Heart right ventricle (tissue), 16 donors: ENCODE measurements around the gene MYL1. TPM values are rescaled to one million over a fixed set of nuclear protein-coding genes. Genes with fewer than 3 reads are reported as not detected.

Source experiments
- ATAC-seq, 8 donors: fragments of 200-7000 bp; cut with Tn5 transposase; one replicate each; pipeline ENCODE4 v1.9.1; 2020; ENCODE audit warnings: mild to moderate bottlenecking in 8 of 8, moderate library complexity in 8 of 8, moderate number of reproducible peaks in 1 of 8
- DNase-seq, 2 donors: peaks; one replicate each; pipeline ENCODE4 v3.0.0-alpha.2; 2020
- H3K27ac ChIP-seq, 10 donors: fragments of 200-600 bp; sonication (generic) in 2 of 10; one replicate each; pipeline versions ENCODE4 v1.5.0 to v1.8.0; 2020 to 2022; ENCODE audit warnings: mild to moderate bottlenecking in 3 of 10
- H3K27me3 ChIP-seq, 7 donors: fragments of 200-600 bp; one replicate each; pipeline ENCODE4 v1.8.0; 2021 to 2022; ENCODE audit warnings: mild to moderate bottlenecking in 2 of 7
- H3K36me3 ChIP-seq, 9 donors: fragments of 200-600 bp; sonication (generic) in 1 of 9; one replicate each; pipeline versions ENCODE4 v1.5.0 to v1.8.0; 2020 to 2022; ENCODE audit warnings: mild to moderate bottlenecking in 2 of 9
- H3K4me1 ChIP-seq, 9 donors: fragments of 200-600 bp; sonication (generic) in 1 of 9; one replicate each; pipeline versions ENCODE4 v1.5.0 to v1.8.0; 2020 to 2022; ENCODE audit warnings: mild to moderate bottlenecking in 4 of 9
- H3K4me3 ChIP-seq, 10 donors: fragments of 200-600 bp; sonication (generic) in 2 of 10; one replicate each; pipeline versions ENCODE4 v1.5.0 to v1.8.0; 2020 to 2022; ENCODE audit warnings: mild to moderate bottlenecking in 7 of 10, moderate library complexity in 2 of 10
- H3K9me3 ChIP-seq, 11 donors: fragments of 200-600 bp in 10 of 11; sonication (generic) in 2 of 11; one replicate each; pipeline versions ENCODE4 v1.5.0 to v1.8.0; 2013 to 2022; ENCODE audit warnings: mild to moderate bottlenecking in 2 of 11, control low read depth in 1 of 11, moderate library complexity in 1 of 11
- CTCF ChIP-seq, 9 donors: fragments of 200-600 bp; sonication (generic) in 2 of 9; IDR thresholded peaks; one replicate each; pipeline versions ENCODE4 v1.5.0 to v1.8.0; 2021 to 2022; ENCODE audit warnings: antibody characterized with exemption in 9 of 9, mild to moderate bottlenecking in 5 of 9, moderate library complexity in 1 of 9
- WGBS, 2 donors: extraction: QIAGEN DNeasy Blood & Tissue Kit; methylation state at CpG; one replicate each; pipeline ENCODE4 v1.1.7; 2013; ENCODE audit warnings: inconsistent platforms in 1 of 2; 5-methylcytosine and 5-hydroxymethylcytosine counted together
- intact Hi-C, 10 donors: fragments of 100-400 bp; cut with DNase I; formaldehyde crosslinking; loops; one replicate each; pipeline versions ENCODE4 v1.11.1 to v1.14.2; 2022
- polyA plus RNA-seq, 2 donors: library from polyadenylated mRNA; stranded (reverse); fragments of 200-250 nt; gene quantifications; one replicate each; pipeline ENCODE4 v1.2.3, GENCODE V29; 2013
- total RNA-seq, 10 donors: library from RNA; stranded (reverse); fragmentation: NEBNext Ultra II Directional in 3 of 10; extraction: Animal tissue kit (Norgen Biotek cat#: 25700) in 3 of 10; gene quantifications; one replicate each; pipeline versions ENCODE4 v1.2.1 to v1.2.4, GENCODE V29; 2021 to 2023
- donor health status: Arrhythmogenic right ventricular cardiomyopathy.
- donor health status: ischemic (EF 13 %, LVEDD 7.1; RV severe dilation, severe dysfunction).
- donor health status: healthy with polysubstance abuse.
- donor health status: DM: no; HTN: yes; CAD: no.
- donor health status: DM: no; HTN: no; CAD: no.
- donor health status: ischemic (EF 25% LVEDD 6.9; RV normal size, moderate dysfunction).
- donor health status: ischemic (EF 25% LVEDD 5.7; RV mildly dilated, moderate dysfunction).
- donor health status: healthy.
- donor health status: DM: yes; HTN: yes; CAD: no.
- donor health status: Ischemic cardiomyopathy.
- donor health status: ischemic (EF 35%, LVEDD 5.7; RV mildly dilated, moderate dysfunction).
- donor health status: nonischemic (EF 11% LVEDD 7.7; RV severe dilation, severe dysfunction).
- donor health status: DM: yes; HTN: yes; CAD: no.
- donor health status: PGD.
- donor health status: ischemic (EF 29% LVEDD 5.4; RV normal size, mild dysfunction).
- donor health status: nonischemic (EF 23%, LVEDD 6.1; RV moderate dilation, normal function).

The MYL1 gene
- total and polyA plus RNA-seq, 12 donors = 0.34 to 3.1 (median 0.50) TPM; not detected in 5

GRCh38 chr2:210271300-210271699 is 43.7 kb downstream of the MYL1 start:
- intact Hi-C loops = no loop called here
- no peak for DNase-seq
- no peak for TF ChIP-seq CTCF (IDR thresholded peaks at IDR 0.05)

GRCh38 chr2:210269148-210269547 is 45.8 kb downstream of the MYL1 start:
- 39 to 46% methylated on average over 3 of the region's 3 CpGs for WGBS, 2 donors
- ATAC-seq = no peak
- intact Hi-C loops = no loop called here
- Histone ChIP-seq H3K4me1 (no peaks in the 10 kb centered on the region), H3K27ac (no peak overlapping the region), H3K27me3 (peaks cover 0 to 7% (median 0%) of the 10 kb centered on the region in 7 donors), H3K36me3 (no peaks in the 10 kb centered on the region), H3K4me3 (no peak overlapping the region), H3K9me3 (no peaks in the 10 kb centered on the region)
- no peak for DNase-seq
- no peak for TF ChIP-seq CTCF (IDR thresholded peaks at IDR 0.05)

More at GRCh38 chr2:210271300-210271699, 43.7 kb downstream of the MYL1 start:
- Histone ChIP-seq H3K27ac (no peak overlapping the region), H3K36me3 (no peaks in the 10 kb centered on the region), H3K4me3 (no peak overlapping the region), H3K4me1 (no peaks in the 10 kb centered on the region), H3K9me3 (peaks cover 0 to 8% (median 0%) of the 10 kb centered on the region in 11 donors), H3K27me3 (peaks cover 0 to 7% (median 0%) of the 10 kb centered on the region in 7 donors)
- ATAC-seq = no peak

GRCh38 chr2:210268281-210268680 is 46.7 kb downstream of the MYL1 start:
- Histone ChIP-seq H3K4me1 (no peaks in the 10 kb centered on the region), H3K36me3 (no peaks in the 10 kb centered on the region), H3K9me3 (no peaks in the 10 kb centered on the region), H3K4me3 (no peak overlapping the region), H3K27me3 (peaks cover 0 to 7% (median 0%) of the 10 kb centered on the region in 7 donors), H3K27ac (no peak overlapping the region)
- intact Hi-C loops = no loop called here
- DNase-seq = no peak
- no peak for TF ChIP-seq CTCF (IDR thresholded peaks at IDR 0.05)
- WGBS, 2 donors = 87 to 90% methylated on average over 1 of the region's 1 CpG
- ATAC-seq = no peak

- Histone ChIP-seq H3K4me3 (no peak overlapping the region), H3K27me3 (peaks cover 0 to 7% (median 0%) of the 10 kb centered on the region in 7 donors), H3K27ac (no peak overlapping the region), H3K36me3 (no peaks in the 10 kb centered on the region), H3K4me1 (no peaks in the 10 kb centered on the region), H3K9me3 (no peaks in the 10 kb centered on the region)
- DNase-seq (no peak), ATAC-seq (no peak)
- WGBS, 2 donors = 89 to 94% methylated on average over 1 of the region's 1 CpG
- intact Hi-C loops = no loop called here
- no peak for TF ChIP-seq CTCF (IDR thresholded peaks at IDR 0.05)
These were observed 47.3 kb downstream of the MYL1 start for GRCh38 chr2:210267698-210268097.
